H1 (cell line): ENCODE data around the gene KRTAP3-1. TPM values are rescaled to one million over a fixed set of nuclear protein-coding genes. Genes with fewer than 3 reads are reported as not detected.

Experiments
- CHD7 ChIP-seq: fragments of 300-600 bp; sonication (generic); IDR thresholded peaks from 2 replicates; pipeline ENCODE4 v1.7.1; 2012; ENCODE audit warnings: low read length, moderate library complexity, mild to moderate bottlenecking, inconsistent platforms; ENCODE audit not compliant: insufficient replicate concordance
- CREB1 ChIP-seq: IDR thresholded peaks from 2 replicates; pipeline ENCODE4 v1.6.1; 2012; ENCODE audit warnings: inconsistent platforms
- HDAC2 ChIP-seq, 2 experiments: fragments of 300-600 bp in 1 of 2; sonication (generic) in 1 of 2; IDR thresholded peaks; 2 replicates each; pipeline ENCODE4 v1.6.1; 2011 to 2012; ENCODE audit warnings: low read depth in 2 of 2, low read length in 2 of 2, mild to moderate bottlenecking in 2 of 2, moderate library complexity in 2 of 2, borderline replicate concordance in 1 of 2, inconsistent platforms in 1 of 2
- KDM5A ChIP-seq: fragments of 200-600 bp; IDR thresholded peaks from 2 replicates; pipeline ENCODE4 v1.7.1; 2012; ENCODE audit warnings: mild to moderate bottlenecking, low read length, inconsistent platforms, mixed read lengths
- RNF2 ChIP-seq: fragments of 200-900, 300-1000 bp; sonication (generic); IDR thresholded peaks from 2 replicates; pipeline ENCODE4 v1.7.1; 2016; ENCODE audit warnings: borderline replicate concordance, low read depth, mild to moderate bottlenecking, antibody characterized with exemption, low read length; ENCODE audit not compliant: poor library complexity, severe bottlenecking; ENCODE audit errors: missing control alignments
- SP4 ChIP-seq: IDR thresholded peaks from 2 replicates; pipeline ENCODE4 v1.6.1; 2012; ENCODE audit warnings: low read length, inconsistent platforms
- polyA plus RNA-seq, 7 experiments: library from polyadenylated mRNA; depleted of rRNA in 3 of 7; stranded (reverse) in 5 of 7; unstranded in 2 of 7; fragments of >200 nt in 5 of 7; fragments of 200-250 nt in 2 of 7; gene quantifications; 1 replicate in 5 of 7; 2 replicates in 1 of 7; 4 replicates in 1 of 7; pipeline versions ENCODE4 v1.2.1 to v1.2.3, GENCODE V29; 2011 to 2013; ENCODE audit warnings: missing spikeins in 2 of 7, mixed read lengths in 2 of 7
- total RNA-seq: library from RNA; stranded (reverse); fragmentation: NEBNext Ultra II Directional; extraction: Animal tissue kit (Norgen Biotek cat#: 25700); gene quantifications from 2 replicates; pipeline ENCODE4 v1.2.1, GENCODE V29; 2021

Gene KRTAP3-1
- total and polyA plus RNA-seq, 2 of the 8 experiments (the other 6 are each of a cell fraction or from before 2014, with no cell fraction given) = not detected

- TF ChIP-seq CHD7 = no peak
- no peak for TF ChIP-seq RNF2
- TF ChIP-seq HDAC2 (IDR thresholded peaks at IDR 0.05; ENCODE audit: borderline replicate concordance in 1 of 2, low read depth in 2 of 2, low read length in 2 of 2) = no peak
- no peak for TF ChIP-seq CREB1
- TF ChIP-seq KDM5A = no peak
- TF ChIP-seq SP4 = no peak
These were observed 15.1 kb downstream of the KRTAP3-1 start, which contains the start of gene KRTAP3-3 (continued) for GRCh38 chr17:40993839-40994238.
